H1 (cell line): ENCODE results near the gene ARHGAP18. TPM values are rescaled to one million over a fixed set of nuclear protein-coding genes. Genes with fewer than 3 reads are reported as not detected.
A peak's percentile ranks its signal among the peaks of the same experiment; 100 is the strongest.

Source experiments
- CTCF ChIA-PET: fragments of 300-600 bp; sonication (Branson Sonifier 250); formaldehyde crosslinking; loops from one replicate; lab custom pipeline; 2021; ENCODE audit not compliant: partially characterized antibody; lab: Charles Lee
- POLR2A ChIA-PET: fragments of 300-600 bp; sonication (Branson Sonifier 250); formaldehyde crosslinking; loops from one replicate; lab custom pipeline; 2021; ENCODE audit warnings: inconsistent platforms; ENCODE audit not compliant: partially characterized antibody; lab: Charles Lee
- DNase-seq, 2 experiments: peaks; one replicate each; pipeline versions ENCODE4 v3.0.0 to v3.0.0-alpha.2; 2010 to 2022; ENCODE audit warnings: low spot score in 2 of 2, low read depth in 1 of 2, mixed read lengths in 1 of 2
- FAIRE-seq: peaks from 2 replicates; lab custom pipeline; 2011; peaks lifted over from hg19 to GRCh38; lab: Jason Lieb, UNC
- H2AFZ ChIP-seq: 2 replicates; pipeline ENCODE4 v1.8.1; 2012; ENCODE audit warnings: low read length, inconsistent platforms
- H2AK5ac ChIP-seq: 2 replicates; pipeline ENCODE4 v1.6.1; 2013; ENCODE audit warnings: low read depth, low read length
- H2BK120ac ChIP-seq: replicated peaks from 2 replicates; pipeline ENCODE3; 2013; ENCODE audit warnings: low read depth, low read length, inconsistent platforms
- H2BK12ac ChIP-seq: 2 replicates; pipeline ENCODE4 v1.6.1; 2013; ENCODE audit warnings: low read depth, low read length
- H2BK15ac ChIP-seq: 2 replicates; pipeline ENCODE4 v1.6.1; 2013; ENCODE audit warnings: low read length
- H2BK20ac ChIP-seq: 2 replicates; pipeline ENCODE4 v1.6.1; 2013; ENCODE audit warnings: low read length
- H2BK5ac ChIP-seq: 2 replicates; pipeline ENCODE4 v1.6.1; 2013; ENCODE audit warnings: low read depth, low read length
- H3K14ac ChIP-seq: 2 replicates; pipeline ENCODE4 v1.6.1; 2013; ENCODE audit warnings: inconsistent platforms; ENCODE audit not compliant: insufficient read length
- H3K18ac ChIP-seq: 2 replicates; pipeline ENCODE4 v1.6.1; 2013; ENCODE audit warnings: low read length; ENCODE audit errors: extremely low read depth
- H3K23ac ChIP-seq: 2 replicates; pipeline ENCODE4 v1.6.1; 2013; ENCODE audit warnings: inconsistent platforms; ENCODE audit not compliant: insufficient read length
- H3K23me2 ChIP-seq: 2 replicates; pipeline ENCODE4 v1.6.1; 2013; ENCODE audit warnings: low read depth, low read length
- H3K27ac ChIP-seq: 2 replicates; pipeline ENCODE4 v1.6.1; 2011; ENCODE audit warnings: low read depth, low read length, inconsistent platforms
- H3K27me3 ChIP-seq, 4 experiments: replicated peaks in 1 of 4; 1 replicate in 1 of 4; 2 replicates in 3 of 4; pipeline versions ENCODE4 v1.6.1 to v1.8.1; 2011 to 2013; ENCODE audit warnings: low read length in 3 of 4, mild to moderate bottlenecking in 3 of 4, inconsistent platforms in 2 of 4, mixed read lengths in 2 of 4, moderate library complexity in 1 of 4; ENCODE audit not compliant: control insufficient read depth in 3 of 4, insufficient read depth in 3 of 4; ENCODE audit errors: extremely low read depth in 1 of 4
- H3K36me3 ChIP-seq, 4 experiments: 2 replicates each; pipeline versions ENCODE4 v1.6.1 to v1.8.1; 2011 to 2013; ENCODE audit warnings: mild to moderate bottlenecking in 4 of 4, low read length in 3 of 4, moderate library complexity in 2 of 4, control low read depth in 1 of 4, inconsistent platforms in 1 of 4; ENCODE audit not compliant: insufficient read depth in 4 of 4, control insufficient read depth in 2 of 4
- H3K4ac ChIP-seq: replicated peaks from 2 replicates; pipeline ENCODE3; 2013; ENCODE audit warnings: low read length, low read depth, mixed read lengths, inconsistent platforms; ENCODE audit not compliant: insufficient read length
- H3K4me1 ChIP-seq, 4 experiments: replicated peaks in 1 of 4; 1 replicate in 1 of 4; 2 replicates in 3 of 4; pipeline versions ENCODE4 v1.6.1 to v1.8.1; 2011 to 2013; ENCODE audit warnings: low read length in 3 of 4, inconsistent platforms in 2 of 4, mixed read lengths in 1 of 4; ENCODE audit not compliant: insufficient read depth in 4 of 4, control insufficient read depth in 3 of 4
- H3K4me2 ChIP-seq, 2 experiments: 2 replicates each; pipeline versions ENCODE4 v1.6.1 to v1.8.1; 2011 to 2013; ENCODE audit warnings: low read depth in 2 of 2, low read length in 2 of 2, control low read depth in 1 of 2, inconsistent platforms in 1 of 2, mild to moderate bottlenecking in 1 of 2; ENCODE audit not compliant: insufficient read depth in 1 of 2
- H3K4me3 ChIP-seq, 4 experiments: fragments of 200-600, 300-600 bp in 1 of 4; sonication (generic), shearing (Covaris generic), sonication (Bioruptor Twin) in 1 of 4; 2 replicates each; pipeline versions ENCODE4 v1.5.1 to v1.8.1; 2011 to 2016; ENCODE audit warnings: low read length in 4 of 4, low read depth in 3 of 4, control low read depth in 2 of 4, inconsistent platforms in 2 of 4, mild to moderate bottlenecking in 2 of 4, mixed read lengths in 1 of 4, moderate library complexity in 1 of 4; ENCODE audit not compliant: insufficient read depth in 2 of 4; ENCODE audit errors: extremely low read depth in 1 of 4
- H3K56ac ChIP-seq: replicated peaks from 2 replicates; pipeline ENCODE3; 2013; ENCODE audit warnings: low read depth, mild to moderate bottlenecking, mixed read lengths, low read length, inconsistent platforms; ENCODE audit not compliant: insufficient read length
- H3K79me1 ChIP-seq: 2 replicates; pipeline ENCODE4 v1.6.1; 2013; ENCODE audit warnings: low read depth, low read length, control low read depth
- H3K79me2 ChIP-seq, 2 experiments: 2 replicates each; pipeline versions ENCODE4 v1.6.1 to v1.8.1; 2012 to 2013; ENCODE audit warnings: low read length in 2 of 2, mild to moderate bottlenecking in 2 of 2, inconsistent platforms in 1 of 2; ENCODE audit not compliant: insufficient read depth in 2 of 2, control insufficient read depth in 1 of 2
- H3K9ac ChIP-seq, 4 experiments: replicated peaks in 1 of 4; 1 replicate in 1 of 4; 2 replicates in 3 of 4; pipeline versions ENCODE4 v1.6.1 to v1.8.1; 2011 to 2013; ENCODE audit warnings: low read depth in 3 of 4, low read length in 3 of 4, control low read depth in 2 of 4, mild to moderate bottlenecking in 2 of 4, moderate library complexity in 2 of 4, inconsistent platforms in 1 of 4; ENCODE audit errors: extremely low read depth in 1 of 4
- H3K9me3 ChIP-seq, 2 experiments: 2 replicates each; pipeline versions ENCODE4 v1.6.1 to v1.8.1; 2012 to 2013; ENCODE audit warnings: mild to moderate bottlenecking in 2 of 2, moderate library complexity in 2 of 2, control low read depth in 1 of 2, inconsistent platforms in 1 of 2, low read depth in 1 of 2, low read length in 1 of 2, mixed read lengths in 1 of 2; ENCODE audit not compliant: insufficient read depth in 2 of 2
- H4K20me1 ChIP-seq, 2 experiments: replicated peaks in 1 of 2; 2 replicates each; pipeline versions ENCODE3 to v1.8.1; 2011 to 2013; ENCODE audit warnings: inconsistent platforms in 2 of 2, low read length in 2 of 2, mild to moderate bottlenecking in 1 of 2; ENCODE audit not compliant: insufficient read depth in 2 of 2, control insufficient read depth in 1 of 2
- H4K5ac ChIP-seq: 2 replicates; pipeline ENCODE4 v1.6.1; 2013; ENCODE audit warnings: low read length, low read depth, mixed read lengths, inconsistent platforms; ENCODE audit not compliant: insufficient read length
- H4K8ac ChIP-seq: 2 replicates; pipeline ENCODE4 v1.8.0; 2013; ENCODE audit warnings: mild to moderate bottlenecking, moderate library complexity, low read length, inconsistent platforms; ENCODE audit not compliant: insufficient read depth; ENCODE audit errors: extremely low read depth
- H4K91ac ChIP-seq: replicated peaks from 2 replicates; pipeline ENCODE3; 2013; ENCODE audit warnings: low read length, mixed read lengths, inconsistent platforms; ENCODE audit not compliant: insufficient read length
- CBX5 ChIP-seq: fragments of 300-800, 300-1000 bp; sonication (generic); IDR thresholded peaks from 2 replicates; pipeline ENCODE4 v1.7.1; 2016; ENCODE audit warnings: antibody characterized with exemption, low read length, low read depth
- CBX8 ChIP-seq: fragments of 300-800, 300-1000 bp; sonication (generic); IDR thresholded peaks from 2 replicates; pipeline ENCODE4 v1.7.1; 2016; ENCODE audit warnings: low read depth, low read length, borderline replicate concordance
- CTCF ChIP-seq, 3 experiments: IDR thresholded peaks; 1 replicate in 2 of 3; 2 replicates in 1 of 3; pipeline versions ENCODE4 v1.5.1 to v1.6.1; 2011; ENCODE audit warnings: low read length in 3 of 3, mild to moderate bottlenecking in 3 of 3, inconsistent platforms in 2 of 3, low read depth in 1 of 3, moderate library complexity in 1 of 3; ENCODE audit not compliant: insufficient read depth in 1 of 3; ENCODE audit errors: control extremely low read depth in 1 of 3
- GABPA ChIP-seq: IDR thresholded peaks from 2 replicates; pipeline ENCODE4 v1.6.1; 2011; ENCODE audit warnings: mild to moderate bottlenecking, low read length, moderate library complexity, borderline replicate concordance; ENCODE audit not compliant: insufficient read depth
- KDM5A ChIP-seq: fragments of 200-600 bp; IDR thresholded peaks from 2 replicates; pipeline ENCODE4 v1.7.1; 2012; ENCODE audit warnings: mild to moderate bottlenecking, low read length, inconsistent platforms, mixed read lengths
- NANOG ChIP-seq: IDR thresholded peaks from 2 replicates; pipeline ENCODE4 v1.6.1; 2011; ENCODE audit warnings: low read length, low read depth, mild to moderate bottlenecking, inconsistent platforms; ENCODE audit not compliant: insufficient read depth, poor library complexity, severe bottlenecking
- RAD21 ChIP-seq, 2 experiments: IDR thresholded peaks in 1 of 2; conservative IDR thresholded peaks in 1 of 2; 2 replicates each; pipeline ENCODE4 v1.6.1; 2011; ENCODE audit warnings: low read depth in 2 of 2, low read length in 2 of 2, improper control_type of control experiment in 1 of 2, inconsistent platforms in 1 of 2, mild to moderate bottlenecking in 1 of 2, moderate library complexity in 1 of 2
- SRF ChIP-seq: IDR thresholded peaks from 2 replicates; pipeline ENCODE4 v1.6.1; 2011; ENCODE audit warnings: mild to moderate bottlenecking, low read depth, low read length, moderate library complexity
- TEAD4 ChIP-seq: IDR thresholded peaks from 2 replicates; pipeline ENCODE4 v1.6.1; 2012; ENCODE audit warnings: low read depth, low read length, inconsistent platforms, mixed read lengths
- WGBS, 2 experiments: shearing (Covaris generic) in 1 of 2; methylation state at CpG; one replicate each; pipeline versions ENCODE4 v1.1.6 to v1.1.7; 2013 to 2015; ENCODE audit warnings: low lambda C conversion rate in 2 of 2, mixed read lengths in 2 of 2, inconsistent platforms in 1 of 2, low coverage in 1 of 2, missing lambda C conversion rate in 1 of 2; ENCODE audit not compliant: insufficient replicate concordance in 2 of 2, insufficient coverage in 1 of 2, insufficient read length in 1 of 2; ENCODE audit errors: extremely low coverage in 1 of 2, missing lambda C conversion rate in 1 of 2; 5-methylcytosine and 5-hydroxymethylcytosine counted together
- polyA plus RNA-seq, 7 experiments: library from polyadenylated mRNA; depleted of rRNA in 3 of 7; stranded (reverse) in 5 of 7; unstranded in 2 of 7; fragments of >200 nt in 5 of 7; fragments of 200-250 nt in 2 of 7; gene quantifications; 1 replicate in 5 of 7; 2 replicates in 1 of 7; 4 replicates in 1 of 7; pipeline versions ENCODE4 v1.2.1 to v1.2.3, GENCODE V29; 2011 to 2013; ENCODE audit warnings: missing spikeins in 2 of 7, mixed read lengths in 2 of 7
- total RNA-seq: library from RNA; stranded (reverse); fragmentation: NEBNext Ultra II Directional; extraction: Animal tissue kit (Norgen Biotek cat#: 25700); gene quantifications from 2 replicates; pipeline ENCODE4 v1.2.1, GENCODE V29; 2021

The ARHGAP18 gene
- total and polyA plus RNA-seq, 2 of the 8 experiments (the other 6 are each of a cell fraction or from before 2014, with no cell fraction given), result 0.83 to 4.5 TPM

GRCh38 chr6:129575378-129576118 lies 134.4 kb downstream of the ARHGAP18 start:
- no peak overlapping the region for H3K14ac ChIP-seq
- no peaks in the 10 kb centered on the region for H3K23me2 ChIP-seq
- 57% methylated on average over 10 of the region's 10 CpGs; no CpG with 5 or more reads in 1 of the 2 experiments for whole genome bisulfite sequencing, 2 experiments
- FAIRE-seq (peak; percentile 72), DNase-seq (no peak)
- H3K4me3 ChIP-seq, result no peak overlapping the region
- no peaks in the 10 kb centered on the region for H3K9me3 ChIP-seq
- H4K91ac ChIP-seq, result no peak overlapping the region
- H3K56ac ChIP-seq, result no peak overlapping the region
- H4K20me1 ChIP-seq, result no peaks in the 10 kb centered on the region
- POLR2A ChIA-PET, result no interaction called here
- H3K27me3 ChIP-seq, result no peaks in the 10 kb centered on the region
- H2BK5ac ChIP-seq, result no peak overlapping the region
- no peak overlapping the region for H3K27ac ChIP-seq
- H4K5ac ChIP-seq, result no peak overlapping the region
- H2BK12ac ChIP-seq, result no peak overlapping the region
- no peak overlapping the region for H3K9ac ChIP-seq
- H2BK20ac ChIP-seq, result no peak overlapping the region
- H2AK5ac ChIP-seq, result no peak overlapping the region
- no peak overlapping the region for H3K4ac ChIP-seq
- no peaks in the 10 kb centered on the region for H3K4me1 ChIP-seq
- H3K23ac ChIP-seq, result no peak overlapping the region
- H3K4me2 ChIP-seq, result no peak overlapping the region
- CTCF ChIA-PET, result interaction anchor here (0.6 to 12.0 kb wide), 17 partner anchors 9 to 435 kb away, joined by 3 to 180 read pairs (median 3); no protein-coding TSS in a partner anchor
- no peak overlapping the region for H4K8ac ChIP-seq
- no peak overlapping the region for H2BK15ac ChIP-seq
- H3K79me1 ChIP-seq, result no peaks in the 10 kb centered on the region
- no peaks in the 10 kb centered on the region for H3K79me2 ChIP-seq
- H3K18ac ChIP-seq, result no peak overlapping the region
- no peak overlapping the region for H2BK120ac ChIP-seq
- no peaks in the 10 kb centered on the region for H3K36me3 ChIP-seq
- H2AFZ ChIP-seq, result 0 out of 2 replicates have a peak overlapping the region, but pooled peaks have one; percentile 16
- TF ChIP-seq TEAD4 (peak; percentile 55; the same call in 1 of the 2 replicates), RAD21 (IDR thresholded peaks at IDR 0.05 in 1 of 2, conservative IDR thresholded peaks at IDR 0.05 in 1 of 2; ENCODE audit: low read depth in 2 of 2, low read length in 2 of 2) (peak; percentile 83 to 90), CBX8 (no peak), SRF (no peak), CBX5 (no peak), GABPA (no peak), CTCF (IDR thresholded peaks at IDR 0.05; ENCODE audit: control extremely low read depth in 1 of 3, insufficient read depth in 1 of 3, low read depth in 1 of 3, low read length in 3 of 3) (peak in 2 of 3 experiments; percentile 58 to 67; a peak in 3 of 4 replicates), NANOG (no peak), KDM5A (no peak)
